Measurements from ENCODE around the gene CCR8.
A peak's percentile ranks its signal among the peaks of the same experiment; 100 is the strongest.

The CCR8 gene

GRCh38 chr3:39284457-39284881, 45.0 kb upstream of the CCR8 start:
- no peak for DNase-seq
- no peaks in the 10 kb centered on the region for H3K36me3 ChIP-seq (replicated peaks)
- no peak overlapping the region for H3K27ac ChIP-seq
- no peak for TF ChIP-seq CTCF (IDR thresholded peaks at IDR 0.05; ENCODE audit: low read depth, low read length, missing control alignments)
- no peak overlapping the region for H3K4me3 ChIP-seq (ENCODE audit: low read depth, low read length)
- in situ Hi-C loops (cut with HindIII; ENCODE audit: low pct_ligation_motif_present, low sequenced_read_pairs) = loop anchor here (25.0 kb wide), 1 partner anchor 172 kb away; the partner anchor contains the start of genes GORASP1 and TTC21A
- H3K27me3 ChIP-seq (replicated peaks) = no peaks in the 10 kb centered on the region

- TF ChIP-seq CTCF (IDR thresholded peaks at IDR 0.05; ENCODE audit: low read depth, low read length, missing control alignments) = no peak
- in situ Hi-C loops (cut with HindIII; ENCODE audit: low pct_ligation_motif_present, low sequenced_read_pairs) = loop anchor here (25.0 kb wide), 1 partner anchor 173 kb away; the partner anchor contains the start of genes GORASP1 and TTC21A
- Histone ChIP-seq H3K36me3 (replicated peaks) (no peaks in the 10 kb centered on the region), H3K27ac (no peak overlapping the region), H3K4me3 (ENCODE audit: low read depth, low read length) (no peak overlapping the region), H3K27me3 (replicated peaks) (no peaks in the 10 kb centered on the region)
- DNase-seq = no peak
These were observed 44.2 kb upstream of the CCR8 start for GRCh38 chr3:39285332-39285731.

- H3K27ac ChIP-seq = no peak overlapping the region
- no peaks in the 10 kb centered on the region for H3K27me3 ChIP-seq (replicated peaks)
- H3K36me3 ChIP-seq (replicated peaks) = no peaks in the 10 kb centered on the region
- TF ChIP-seq CTCF (IDR thresholded peaks at IDR 0.05; ENCODE audit: low read depth, low read length, missing control alignments) = no peak
- DNase-seq = no peak
- in situ Hi-C loops (cut with HindIII; ENCODE audit: low pct_ligation_motif_present, low sequenced_read_pairs) = loop anchor here (25.0 kb wide), 1 partner anchor 174 kb away; the partner anchor contains the start of genes GORASP1 and TTC21A
- H3K4me3 ChIP-seq (ENCODE audit: low read depth, low read length) = no peak overlapping the region
These were observed 42.7 kb upstream of the CCR8 start for GRCh38 chr3:39286771-39287170.

GRCh38 chr3:39287216-39288164, 42.0 kb upstream of the CCR8 start:
- Histone ChIP-seq H3K27me3 (replicated peaks) (no peaks in the 10 kb centered on the region), H3K27ac (no peak overlapping the region), H3K4me3 (ENCODE audit: low read depth, low read length) (no peak overlapping the region), H3K36me3 (replicated peaks) (no peaks in the 10 kb centered on the region)
- no peak for DNase-seq
- in situ Hi-C loops (cut with HindIII; ENCODE audit: low pct_ligation_motif_present, low sequenced_read_pairs) = loop anchor here (25.0 kb wide), 1 partner anchor 175 kb away; the partner anchor contains the start of genes GORASP1 and TTC21A
- no peak for TF ChIP-seq CTCF (IDR thresholded peaks at IDR 0.05; ENCODE audit: low read depth, low read length, missing control alignments)

- Histone ChIP-seq H3K4me3 (ENCODE audit: low read depth, low read length) (no peak overlapping the region), H3K27ac (no peak overlapping the region), H3K27me3 (replicated peaks) (no peaks in the 10 kb centered on the region), H3K36me3 (replicated peaks) (no peaks in the 10 kb centered on the region)
- peak; percentile 98 for TF ChIP-seq CTCF (IDR thresholded peaks at IDR 0.05; ENCODE audit: low read depth, low read length, missing control alignments)
- peak; percentile 66 for DNase-seq
- in situ Hi-C loops (cut with HindIII; ENCODE audit: low pct_ligation_motif_present, low sequenced_read_pairs) = loop anchor here (25.0 kb wide), 1 partner anchor 176 kb away; the partner anchor contains the start of genes GORASP1 and TTC21A
These were observed 41.2 kb upstream of the CCR8 start for GRCh38 chr3:39288300-39288808.

Measured in brain microvascular endothelial cell (primary cell).